GM21515 (cell line): ENCODE data around the gene L3MBTL2.
"Not testable (repeated sequence)": the region's sequence is repeated elsewhere in the genome, so short reads cannot be mapped to it uniquely, and the experiment has no call there.

Experiments used
- ATAC-seq: cut with Tn5 transposase; IDR thresholded peaks from one replicate; pipeline ENCODE4 v1.9.1; 2021; ENCODE audit not compliant: unreplicated experiment

L3MBTL2 gene

GRCh38 chr22:41204992-41205900 is at the start of gene L3MBTL2:
Gene L3MBTL2, plus strand, starts transcription at chr22:41205312. Its CDS starts 51 bp downstream, at chr22:41205363.
- ATAC-seq = peak; percentile 93

- no peak for ATAC-seq
These were observed 48.0 kb upstream of the L3MBTL2 start for GRCh38 chr22:41157083-41157482.

GRCh38 chr22:41169157-41169556 is 36.0 kb upstream of the L3MBTL2 start:
- ATAC-seq = no peak

- no peak for ATAC-seq
These were observed 33.1 kb upstream of the L3MBTL2 start for GRCh38 chr22:41171996-41172395.

GRCh38 chr22:41175546-41175945 is 29.6 kb upstream of the L3MBTL2 start:
- no peak for ATAC-seq

GRCh38 chr22:41177040-41177621 is 28.0 kb upstream of the L3MBTL2 start:
- ATAC-seq = no peak

- ATAC-seq = no peak
These were observed 27.3 kb upstream of the L3MBTL2 start for GRCh38 chr22:41177622-41178424.

GRCh38 chr22:41178425-41178975 is 26.6 kb upstream of the L3MBTL2 start:
- ATAC-seq = no peak

GRCh38 chr22:41180362-41180761 is 24.8 kb upstream of the L3MBTL2 start:
- not testable (repeated sequence) for ATAC-seq

GRCh38 chr22:41180926-41181325 is 24.2 kb upstream of the L3MBTL2 start:
- no peak for ATAC-seq

GRCh38 chr22:41181349-41182241 is 23.5 kb upstream of the L3MBTL2 start:
- ATAC-seq = no peak

- ATAC-seq = no peak
These were observed 20.4 kb upstream of the L3MBTL2 start for GRCh38 chr22:41184679-41185078.

GRCh38 chr22:41191467-41191866 is 13.6 kb upstream of the L3MBTL2 start:
- ATAC-seq = no peak

- ATAC-seq = no peak
These were observed 11.3 kb upstream of the L3MBTL2 start for GRCh38 chr22:41193829-41194228.

- peak; percentile 75 for ATAC-seq
These were observed 7.8 kb upstream of the L3MBTL2 start for GRCh38 chr22:41197038-41197972.

- no peak for ATAC-seq
These were observed 7.0 kb upstream of the L3MBTL2 start for GRCh38 chr22:41198027-41198580.

- no peak for ATAC-seq
These were observed 4.0 kb upstream of the L3MBTL2 start for GRCh38 chr22:41201141-41201540.

- ATAC-seq = no peak
These were observed 2.0 kb upstream of the L3MBTL2 start for GRCh38 chr22:41203118-41203517.

- no peak for ATAC-seq
These were observed 1.0 kb upstream of the L3MBTL2 start for GRCh38 chr22:41204066-41204465.
